GM19324 (cell line): Measurements from ENCODE around the gene MLXIP.
"Not testable (repeated sequence)": the region's sequence is repeated elsewhere in the genome, so short reads cannot be mapped to it uniquely, and the experiment has no call there.

Experiments used
- ATAC-seq: cut with Tn5 transposase; IDR thresholded peaks from one replicate; pipeline ENCODE4 v1.9.1; 2021; ENCODE audit warnings: mild to moderate bottlenecking, moderate library complexity; ENCODE audit not compliant: unreplicated experiment, low FRiP score

The MLXIP gene

DNA sequence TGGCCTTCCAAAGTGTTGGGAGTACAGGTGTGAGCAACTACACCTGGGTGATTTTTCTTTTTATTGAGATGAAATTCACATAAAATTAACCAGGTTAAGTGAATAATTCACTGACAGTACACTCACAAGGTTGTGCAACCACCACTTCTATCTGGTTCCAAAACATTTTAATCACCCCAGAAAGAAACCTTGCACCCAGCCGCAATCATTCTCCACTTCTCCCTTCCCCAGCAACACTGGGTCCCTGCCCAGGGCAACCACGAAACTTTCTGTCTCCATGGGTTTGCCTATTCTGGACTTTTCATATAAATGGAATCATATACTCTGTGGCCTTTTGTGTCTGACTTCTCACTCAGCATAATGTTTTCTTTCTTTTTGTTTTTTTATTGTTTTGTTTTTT is 26.3 kb upstream of the MLXIP start:
- no peak for ATAC-seq

DNA sequence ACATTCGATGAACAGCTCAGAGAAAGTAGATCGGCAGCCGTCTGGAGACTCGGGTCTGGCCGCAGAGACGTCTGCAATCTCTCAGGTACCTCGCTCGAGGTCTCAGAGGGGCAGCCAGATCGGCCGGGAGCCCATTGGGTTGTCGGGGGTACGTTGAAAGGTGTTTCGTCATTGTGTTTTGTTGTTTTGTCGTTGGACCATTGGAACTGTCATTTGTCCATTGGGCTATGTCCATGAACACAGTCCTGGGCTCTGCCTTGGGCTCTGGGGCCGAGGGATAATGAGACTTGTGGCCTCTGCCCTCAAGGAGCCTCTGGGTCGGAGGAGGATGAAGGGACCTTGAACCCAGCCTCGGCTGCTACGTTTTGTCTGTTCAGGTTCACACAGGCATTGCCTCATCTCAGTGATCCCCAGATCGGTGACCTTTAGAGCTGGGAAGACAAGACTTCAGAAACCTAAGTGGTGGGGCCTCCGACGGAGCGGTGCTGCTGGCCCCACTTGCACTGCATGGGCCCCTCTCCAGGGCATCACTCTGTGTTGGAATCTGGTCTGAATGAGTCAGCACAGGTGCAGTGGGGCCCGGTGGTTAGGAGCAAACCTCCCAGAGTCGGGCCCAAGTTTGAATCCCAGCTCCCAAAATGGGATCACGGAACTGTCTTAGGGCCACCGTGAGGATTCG is 23.6 kb upstream of the MLXIP start:
- ATAC-seq, result no peak

DNA sequence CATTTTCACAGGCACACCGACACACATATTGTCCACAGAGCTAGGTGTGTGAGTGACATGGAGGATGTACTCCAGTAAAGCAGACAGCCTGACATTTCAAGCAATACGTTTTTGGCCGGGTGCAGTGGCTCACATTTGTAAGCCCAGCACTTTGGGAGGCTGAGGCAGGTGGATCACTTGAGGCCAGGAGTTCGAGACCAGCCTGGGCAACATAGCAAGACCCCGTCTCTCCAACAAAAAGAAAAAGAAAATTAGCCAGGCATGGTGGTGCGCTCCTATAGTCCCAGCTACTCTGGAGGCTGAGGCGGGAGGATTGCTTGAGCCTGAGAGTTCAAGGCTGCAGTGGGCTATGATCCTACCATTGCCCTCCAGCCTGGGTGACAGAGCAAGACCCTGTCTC is 22.1 kb upstream of the MLXIP start:
- not testable (repeated sequence) for ATAC-seq

DNA sequence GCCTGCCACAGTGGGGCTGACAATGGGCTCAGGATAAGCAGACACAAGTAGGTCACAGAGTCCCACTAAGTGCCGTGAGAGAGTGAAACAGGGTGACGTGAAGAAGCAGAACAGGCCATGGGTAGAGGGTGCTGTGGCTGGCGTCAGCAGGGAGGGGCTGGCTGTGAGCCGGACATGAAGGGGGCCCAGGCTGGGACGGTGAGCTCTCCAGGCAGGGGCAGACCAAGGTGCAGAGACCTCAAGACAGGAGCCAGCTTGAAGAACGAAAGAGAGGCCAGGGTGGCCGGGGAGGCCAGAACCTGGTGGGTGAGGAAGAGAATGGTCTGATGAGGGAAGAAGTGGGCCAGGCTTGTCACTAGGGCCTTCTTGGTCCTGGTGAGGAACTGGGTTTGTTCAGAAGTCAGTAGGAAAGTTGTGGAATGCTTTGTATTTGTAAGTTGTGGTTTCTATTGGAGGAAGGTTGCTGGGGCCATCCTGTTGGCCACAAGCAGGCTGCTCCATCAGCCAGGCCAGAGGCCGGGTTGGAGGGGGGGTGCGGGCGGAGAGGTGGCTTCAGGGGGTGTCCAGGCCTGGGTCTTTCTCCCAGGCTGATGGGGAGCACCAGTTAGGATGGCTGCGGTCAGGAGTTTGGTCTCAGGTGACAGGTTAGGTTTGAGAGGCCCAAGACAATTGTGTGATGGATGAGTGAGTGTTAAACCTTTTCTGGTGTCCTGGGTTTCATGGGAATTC is 21.4 kb upstream of the MLXIP start:
- no peak for ATAC-seq

DNA sequence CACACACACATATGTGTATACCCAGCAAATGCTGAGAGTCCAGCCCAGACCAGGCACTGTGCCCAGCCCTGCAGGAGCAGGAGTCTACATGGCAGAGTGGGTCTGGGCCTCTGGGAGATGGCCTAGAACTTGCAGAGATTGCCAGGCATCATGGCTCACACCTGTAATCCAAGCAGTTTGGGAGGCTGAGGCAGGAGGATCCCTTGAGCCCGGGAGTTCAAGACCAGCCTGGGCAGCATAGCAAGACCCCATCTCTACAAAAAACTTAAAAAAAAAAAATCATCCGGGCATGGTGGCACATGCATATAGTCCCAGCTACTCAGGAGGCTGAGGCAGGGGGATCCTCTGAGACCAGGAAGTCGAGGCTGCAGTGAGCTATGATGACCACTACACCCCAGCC is 20.8 kb upstream of the MLXIP start:
- no peak for ATAC-seq

DNA sequence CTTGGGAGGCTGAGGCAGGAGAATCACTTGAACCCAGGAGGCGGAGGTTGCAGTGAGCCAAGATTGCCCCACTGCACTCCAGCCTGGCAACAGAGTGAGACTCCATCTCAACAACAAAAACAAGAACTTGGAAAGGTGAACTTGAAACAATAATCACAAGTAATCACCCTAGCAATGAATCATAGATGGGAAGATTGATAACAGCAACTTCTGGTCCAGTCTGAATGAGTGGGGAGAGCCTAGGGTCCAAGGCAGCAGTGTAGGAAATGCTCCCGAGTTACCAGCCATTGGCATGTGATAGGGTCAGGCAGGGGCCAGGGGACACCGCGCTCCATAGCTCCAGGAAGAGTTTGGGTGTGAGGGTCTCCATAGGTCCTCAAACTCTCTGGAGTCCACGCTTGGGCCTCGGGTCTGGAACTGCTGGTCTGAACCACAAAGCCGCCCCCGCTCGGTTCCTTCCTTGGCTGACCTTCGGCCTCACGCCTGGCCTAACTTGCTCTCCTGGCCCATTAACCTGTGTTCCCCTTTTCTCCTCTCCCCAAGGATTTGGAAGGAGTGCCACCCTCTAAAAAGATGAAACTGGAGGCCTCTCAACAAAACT is 19.9 kb upstream of the MLXIP start:
- ATAC-seq, result no peak

DNA sequence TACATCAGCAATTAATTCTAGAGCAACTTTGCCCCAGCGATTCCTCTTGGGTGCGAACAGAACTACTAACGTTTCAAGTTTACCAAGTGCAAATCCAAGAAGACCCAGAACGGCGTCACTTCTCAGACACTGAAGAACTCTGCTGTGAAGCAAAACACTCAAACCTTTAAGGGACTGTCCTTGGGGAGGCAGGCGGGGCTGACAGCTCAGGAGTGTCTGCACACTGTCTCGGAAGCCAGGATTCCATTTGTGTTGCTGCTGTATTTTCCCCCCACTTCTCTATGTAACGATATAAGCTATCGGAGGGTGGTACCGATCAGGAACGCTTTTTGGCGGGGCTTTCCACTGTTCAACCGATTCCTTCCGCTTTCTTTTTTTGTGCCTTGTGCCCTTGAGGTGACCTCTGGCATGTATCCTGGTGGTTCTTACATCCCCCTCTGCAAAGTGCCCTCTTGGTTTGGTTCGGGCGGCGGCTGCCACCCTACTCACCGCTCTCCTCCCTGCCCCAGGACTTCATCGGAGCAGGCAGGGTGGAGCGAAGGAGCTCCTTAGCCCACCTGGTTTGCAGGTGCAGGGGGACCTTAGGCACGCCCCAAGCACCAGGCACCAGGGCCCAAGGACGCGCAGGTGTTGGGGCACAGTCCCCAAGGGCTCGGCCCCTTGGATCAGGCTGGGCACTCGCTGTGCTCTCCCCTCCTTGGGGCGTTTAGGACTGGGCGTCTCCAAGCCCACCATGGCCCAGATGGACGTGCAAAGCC is 19.2 kb upstream of the MLXIP start:
- ATAC-seq, result no peak

DNA sequence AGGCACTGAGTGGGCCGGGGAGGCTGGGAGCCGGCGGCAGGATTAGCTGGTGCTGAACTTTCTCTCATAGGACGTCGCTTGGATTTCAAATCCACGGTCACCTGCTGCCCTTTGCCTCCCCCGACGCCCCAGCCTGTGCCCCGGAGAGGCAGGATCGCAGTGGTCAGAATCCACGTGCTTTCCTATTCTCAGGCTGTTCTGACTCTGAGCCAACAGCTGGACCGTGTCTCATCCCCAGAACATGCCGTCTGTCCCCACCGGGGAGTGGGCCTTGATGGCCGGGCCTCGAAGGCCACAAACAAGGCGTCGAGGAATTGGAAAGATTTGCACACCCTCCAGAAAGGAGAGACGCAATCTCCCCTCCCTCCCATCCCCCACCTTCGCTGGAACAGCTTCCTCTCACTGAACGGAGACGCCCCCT is 18.5 kb upstream of the MLXIP start:
- ATAC-seq, result no peak

DNA sequence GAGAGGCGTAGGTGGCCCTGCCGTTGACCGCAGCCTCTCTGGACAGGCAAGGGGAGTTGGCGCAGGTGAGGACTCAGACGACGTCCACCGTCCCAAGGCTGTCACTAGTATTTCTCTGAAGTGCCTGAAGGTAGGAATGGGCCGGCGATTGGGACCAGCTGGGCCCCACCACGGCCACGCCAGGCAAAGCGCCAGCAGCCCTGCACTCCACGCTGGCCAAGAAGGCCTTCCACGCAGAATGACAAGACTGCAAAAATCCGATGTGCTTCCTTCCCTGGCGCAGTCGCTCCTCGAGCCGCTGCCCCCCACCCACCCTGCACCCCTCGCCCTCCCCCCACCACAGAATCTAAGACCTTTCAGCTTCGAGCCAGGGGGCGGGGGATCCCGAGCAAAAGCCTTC is 17.3 kb upstream of the MLXIP start:
- ATAC-seq, result no peak

DNA sequence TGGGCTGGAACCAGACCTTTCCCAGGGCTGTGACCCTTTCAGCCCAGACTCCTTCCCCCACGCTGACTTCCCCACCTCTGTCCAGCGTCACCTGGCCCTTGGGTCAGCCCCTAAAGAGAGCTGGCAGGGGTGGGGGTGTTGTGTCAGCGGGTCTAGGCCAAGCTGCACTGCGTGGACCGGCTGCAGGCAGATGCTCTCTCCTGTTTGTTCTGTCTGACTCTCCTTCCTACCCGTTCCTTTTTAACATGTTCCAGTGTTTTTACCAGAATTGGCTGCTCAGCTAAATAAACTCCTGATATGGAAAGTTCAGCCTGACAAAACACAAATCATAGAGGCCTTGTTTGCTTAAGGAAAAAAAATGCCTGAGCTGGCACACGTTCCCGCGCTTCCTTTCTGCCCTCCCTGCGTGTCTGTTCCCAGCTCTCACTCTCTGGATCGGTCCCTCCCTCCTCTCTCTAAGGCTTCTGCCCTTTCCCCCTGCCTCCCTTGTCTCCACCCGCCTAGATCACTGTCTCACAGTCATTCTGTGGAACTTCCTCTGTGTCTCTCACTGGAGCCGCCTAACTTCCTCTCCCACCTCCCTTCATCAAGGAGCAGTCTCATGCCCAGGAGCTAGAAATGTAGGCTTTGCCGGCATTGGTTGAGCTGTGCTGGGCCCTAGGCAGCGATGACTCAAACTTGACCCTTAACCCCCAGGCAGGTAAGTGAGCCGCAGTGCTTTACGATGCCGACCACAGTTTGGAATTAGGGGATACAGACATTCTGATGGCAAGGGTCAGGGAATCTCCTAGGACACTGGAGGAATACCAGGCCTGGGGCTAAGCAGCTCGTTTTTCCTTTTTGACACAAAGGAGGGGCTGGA is 15.5 kb upstream of the MLXIP start:
- ATAC-seq, result no peak

DNA sequence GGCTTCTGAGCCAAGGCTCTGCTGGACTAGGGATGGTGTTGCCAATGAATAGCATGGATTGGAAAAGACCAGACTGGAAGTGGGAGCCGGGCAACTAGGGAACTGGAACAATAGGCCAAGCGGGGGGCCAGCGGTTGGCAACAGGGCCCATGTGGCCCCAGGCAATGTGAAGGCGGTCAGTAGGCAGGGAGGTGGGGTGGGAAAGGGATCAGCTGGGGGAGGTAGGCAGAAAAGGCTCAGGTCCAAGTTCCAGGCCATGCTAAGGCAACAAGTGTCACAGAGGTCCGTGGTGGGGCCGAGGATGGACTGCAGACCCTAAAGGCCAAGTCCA is 14.9 kb upstream of the MLXIP start:
- no peak for ATAC-seq

DNA sequence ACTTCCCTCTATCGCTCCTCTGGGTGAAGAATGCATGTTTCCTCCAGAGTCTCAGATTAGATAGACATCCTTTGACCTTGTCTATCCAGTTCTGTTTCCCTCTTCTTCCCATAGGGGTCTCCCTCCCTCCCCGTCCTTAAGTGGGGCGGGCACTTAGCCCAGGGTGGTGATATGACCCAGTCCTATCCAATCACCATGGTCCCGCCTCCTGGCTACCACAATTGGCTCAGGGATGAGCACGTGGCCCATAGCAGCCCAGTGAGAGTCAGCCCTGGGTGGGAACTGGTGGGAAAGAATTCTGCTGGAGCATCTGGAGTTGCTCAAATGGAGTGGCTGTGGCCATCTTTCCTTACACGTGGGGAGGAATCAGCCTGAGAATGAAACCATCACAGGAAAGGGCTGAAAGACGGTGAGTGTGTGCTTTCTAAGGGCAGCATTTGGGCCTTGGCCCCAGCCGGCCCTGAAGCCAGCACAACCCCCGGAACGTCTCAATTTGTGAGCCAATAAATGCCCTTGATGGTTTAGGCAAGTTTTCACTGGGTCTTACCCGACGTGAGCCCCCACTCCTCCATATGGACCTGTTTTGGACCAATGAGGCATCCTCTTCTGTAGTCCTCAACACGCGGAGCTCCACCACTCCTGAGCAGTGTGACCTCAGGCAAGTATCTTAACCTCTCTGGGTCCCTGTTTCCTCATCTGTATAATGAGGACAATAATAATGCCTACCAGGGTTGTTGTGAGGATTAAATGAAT is 14.4 kb upstream of the MLXIP start:
- ATAC-seq, result no peak

DNA sequence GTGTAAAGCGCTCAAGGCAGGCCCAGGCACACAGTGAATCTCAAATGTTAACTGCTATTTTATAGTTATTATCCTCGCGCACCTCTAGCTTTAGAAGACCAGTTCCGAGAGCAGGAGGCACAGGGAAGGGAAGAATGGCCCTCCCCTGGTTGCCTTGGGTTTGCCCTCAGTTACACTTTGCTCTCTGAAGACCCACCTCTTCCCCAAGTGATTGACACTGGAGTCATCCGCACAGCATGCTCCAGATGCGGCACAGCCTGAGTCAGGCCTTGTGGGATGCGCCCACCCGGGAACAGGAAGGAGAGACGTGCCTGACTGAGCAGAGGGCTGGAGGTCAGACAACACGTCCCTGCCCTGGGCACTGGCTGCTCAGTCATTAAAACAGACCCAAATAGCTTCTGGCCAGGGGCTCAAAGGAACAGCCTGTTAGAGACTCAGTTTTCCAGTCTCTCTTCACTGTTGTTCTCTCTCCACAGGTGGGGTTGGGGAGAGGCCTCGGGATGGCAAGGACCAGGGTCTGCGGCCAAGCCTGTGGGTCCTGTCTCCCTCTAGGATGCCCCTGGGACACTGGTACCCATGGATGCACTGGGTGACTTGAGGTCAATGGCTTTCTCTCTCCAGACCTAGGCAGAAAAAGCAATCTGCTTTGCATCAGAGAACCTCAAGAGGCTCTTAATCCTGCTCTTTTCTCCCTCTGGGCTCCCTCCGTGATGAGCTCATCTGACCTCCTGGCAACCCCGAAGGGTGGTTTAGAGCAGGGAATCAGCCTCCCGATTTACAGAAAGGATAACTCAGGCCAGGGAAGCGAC is 13.6 kb upstream of the MLXIP start:
- ATAC-seq, result no peak

DNA sequence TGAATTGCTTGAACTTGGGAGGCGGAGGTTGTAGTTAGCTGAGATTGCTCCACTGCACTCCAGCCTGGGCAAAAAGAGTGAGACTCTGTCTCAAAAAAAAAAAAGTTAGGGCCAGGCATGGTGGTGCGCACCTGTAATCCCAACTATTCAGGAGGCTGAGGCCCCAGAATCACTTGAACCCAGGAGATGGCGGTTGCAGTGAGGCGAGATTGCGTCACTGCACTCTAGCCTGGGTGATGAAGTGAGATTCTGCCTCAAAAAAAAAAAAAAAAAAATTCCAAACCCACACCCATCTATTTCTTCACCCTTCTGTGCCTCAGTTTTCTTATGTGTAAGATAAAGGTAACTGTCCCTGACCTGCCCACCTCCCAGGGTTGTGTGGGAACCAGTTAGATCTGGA is 11.0 kb upstream of the MLXIP start:
- ATAC-seq, result no peak

DNA sequence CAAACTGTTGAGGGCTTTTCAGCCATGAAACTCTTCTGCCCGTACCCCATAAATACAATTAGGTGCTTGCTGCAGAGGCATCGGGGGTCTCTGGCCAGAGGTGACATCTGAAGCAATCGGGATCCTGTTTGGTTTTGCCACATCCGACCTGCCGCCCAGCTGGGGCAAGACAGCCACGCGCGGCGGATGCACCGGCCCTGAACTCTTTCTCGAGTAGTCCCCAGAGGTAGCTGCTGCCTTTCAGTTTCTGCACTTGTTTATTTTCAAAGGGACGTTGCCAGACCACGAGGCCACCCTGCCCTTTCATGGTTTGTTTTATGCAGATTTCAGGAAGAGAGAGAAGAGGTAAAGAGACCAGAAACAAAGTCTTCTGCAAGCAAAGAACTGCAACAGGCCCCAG is 10.6 kb upstream of the MLXIP start:
- peak; percentile 81 for ATAC-seq

DNA sequence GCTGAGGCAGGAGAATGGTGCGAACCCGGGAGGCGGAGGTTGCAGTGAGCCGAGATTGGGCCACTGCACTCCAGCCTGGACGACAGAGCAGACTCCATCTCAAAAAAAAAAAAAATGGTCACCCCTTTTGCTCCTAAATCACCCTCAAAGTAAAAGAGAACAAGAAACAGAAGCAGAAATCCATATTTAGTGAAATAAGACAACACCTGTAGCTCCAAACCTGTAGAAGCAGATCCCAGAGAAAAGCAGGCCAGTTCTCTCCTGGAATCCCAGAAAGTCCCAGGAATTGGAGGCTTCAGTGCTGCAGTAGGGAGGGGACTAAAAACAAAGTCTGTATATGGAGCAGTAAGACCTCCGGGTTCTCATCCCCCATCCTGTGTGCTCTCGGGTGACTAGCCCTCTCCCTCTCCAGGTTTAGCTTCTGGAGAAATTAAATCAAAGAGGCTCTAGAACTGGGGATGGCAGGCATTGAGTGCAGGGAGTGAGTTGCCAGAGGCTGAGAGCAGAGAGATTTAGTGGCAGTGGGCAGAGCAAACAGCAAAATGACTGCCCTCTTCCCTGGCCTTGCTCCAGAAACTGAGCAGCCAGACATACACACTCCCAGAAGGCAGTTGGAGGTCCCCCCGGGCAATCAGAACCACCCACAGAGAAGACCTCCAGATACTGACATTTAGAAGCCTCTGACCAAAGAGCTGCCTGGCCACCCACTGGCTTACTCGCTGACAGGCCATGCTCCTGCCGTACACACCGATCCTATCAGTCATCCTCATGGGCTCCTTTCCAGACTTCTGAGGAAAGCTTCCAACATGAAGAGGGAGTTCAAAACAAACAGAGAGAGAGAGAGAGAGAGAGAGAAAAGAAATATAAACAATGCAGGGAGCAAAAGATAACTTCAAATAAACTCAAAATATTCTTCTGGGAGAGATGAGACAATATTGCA is 6.3 kb upstream of the MLXIP start:
- no peak for ATAC-seq

DNA sequence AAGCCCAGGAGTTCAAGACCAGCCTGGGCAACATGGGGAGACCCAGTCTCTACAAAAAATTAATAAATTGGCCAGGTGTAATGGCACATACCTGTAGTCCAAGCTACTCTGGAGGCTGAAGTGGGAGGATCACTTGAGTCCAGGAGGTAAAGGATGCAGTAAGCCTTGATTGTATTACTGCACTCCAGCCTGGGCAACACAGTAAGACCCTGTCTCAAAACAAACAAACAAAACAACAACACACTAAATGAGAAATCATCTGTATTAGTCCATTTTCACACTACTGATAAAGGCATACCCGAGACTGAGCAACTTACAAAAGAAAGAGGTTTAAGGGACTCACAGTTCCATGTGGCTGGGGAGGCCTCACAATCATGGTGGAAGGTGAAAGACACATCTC is 4.7 kb upstream of the MLXIP start:
- ATAC-seq, result no peak
